Skeletal muscle tissue (tissue), 4 donors: ENCODE measurements around the gene THAP7. TPM values are rescaled to one million over a fixed set of nuclear protein-coding genes. Genes with fewer than 3 reads are reported as not detected.

Experiments
- H3K27ac ChIP-seq: one replicate; pipeline ENCODE4 v1.7.0; 2013; ENCODE audit warnings: mild to moderate bottlenecking, low read depth, low read length, inconsistent platforms
- H3K27me3 ChIP-seq, 3 donors: one replicate each; pipeline ENCODE4 v1.7.0; 2013; ENCODE audit warnings: low read length in 3 of 3; ENCODE audit not compliant: control insufficient read depth in 3 of 3, insufficient read depth in 3 of 3
- H3K36me3 ChIP-seq, 3 donors: one replicate each; pipeline ENCODE4 v1.7.0; 2013; ENCODE audit warnings: low read length in 3 of 3; ENCODE audit not compliant: control insufficient read depth in 3 of 3, insufficient read depth in 3 of 3
- H3K4me1 ChIP-seq, 3 donors: one replicate each; pipeline ENCODE4 v1.7.0; 2013; ENCODE audit warnings: low read length in 3 of 3, mild to moderate bottlenecking in 3 of 3; ENCODE audit not compliant: control insufficient read depth in 3 of 3, insufficient read depth in 3 of 3
- H3K4me3 ChIP-seq, 3 donors: one replicate each; pipeline ENCODE4 v1.7.0; 2013; ENCODE audit warnings: low read length in 3 of 3
- H3K9ac ChIP-seq, 3 donors: one replicate each; pipeline ENCODE4 v1.7.0; 2013; ENCODE audit warnings: low read length in 3 of 3, mild to moderate bottlenecking in 3 of 3, moderate library complexity in 2 of 3, low read depth in 1 of 3
- H3K9me3 ChIP-seq, 3 donors: one replicate each; pipeline ENCODE4 v1.7.0; 2013; ENCODE audit warnings: low read length in 3 of 3; ENCODE audit not compliant: control insufficient read depth in 3 of 3
- total RNA-seq: library from RNA; depleted of rRNA; stranded (reverse); fragments of >200 nt; gene quantifications from one replicate; pipeline ENCODE4 v1.2.3, GENCODE V29; 2014
- donor health status: Osteomylitis.

THAP7 gene
- total RNA-seq, 1 donor from 2014 or later: 15.7 TPM

GRCh38 chr22:20993304-20994127, 8.4 kb downstream of the THAP7 start:
- no peak overlapping the region for H3K4me3 ChIP-seq
- H3K9me3 ChIP-seq: no peaks in the 10 kb centered on the region
- no peaks in the 10 kb centered on the region for H3K27me3 ChIP-seq
- H3K27ac ChIP-seq: no peak overlapping the region
- no peak overlapping the region for H3K9ac ChIP-seq
- peaks cover 0 to 2% (median 0%) of the 10 kb centered on the region in 3 donors for H3K4me1 ChIP-seq
- H3K36me3 ChIP-seq: peaks cover 48 to 66% (median 51%) of the 10 kb centered on the region in 3 donors

- no peak overlapping the region for H3K9ac ChIP-seq
- no peak overlapping the region for H3K27ac ChIP-seq
- H3K27me3 ChIP-seq: no peaks in the 10 kb centered on the region
- no peaks in the 10 kb centered on the region for H3K9me3 ChIP-seq
- H3K4me3 ChIP-seq: no peak overlapping the region
- H3K4me1 ChIP-seq: no peaks in the 10 kb centered on the region
- peaks cover 51 to 61% (median 52%) of the 10 kb centered on the region in 3 donors for H3K36me3 ChIP-seq
Measured at GRCh38 chr22:20992456-20993303, 9.2 kb downstream of the THAP7 start.

- Histone ChIP-seq H3K27me3 (no peaks in the 10 kb centered on the region), H3K9me3 (no peaks in the 10 kb centered on the region), H3K4me1 (no peaks in the 10 kb centered on the region), H3K4me3 (no peak overlapping the region), H3K27ac (no peak overlapping the region), H3K9ac (no peak overlapping the region), H3K36me3 (peaks cover 50 to 59% (median 50%) of the 10 kb centered on the region in 3 donors)
Measured at GRCh38 chr22:20992056-20992442, 9.9 kb downstream of the THAP7 start.

- no peaks in the 10 kb centered on the region for H3K9me3 ChIP-seq
- no peak overlapping the region for H3K4me3 ChIP-seq
- no peaks in the 10 kb centered on the region for H3K27me3 ChIP-seq
- no peak overlapping the region for H3K27ac ChIP-seq
- H3K9ac ChIP-seq: no peak overlapping the region
- H3K4me1 ChIP-seq: no peaks in the 10 kb centered on the region
- H3K36me3 ChIP-seq: peaks cover 46 to 60% (median 51%) of the 10 kb centered on the region in 3 donors
Measured at GRCh38 chr22:20991252-20992055, 10.5 kb downstream of the THAP7 start.

GRCh38 chr22:20990184-20991180, 11.4 kb downstream of the THAP7 start:
- Histone ChIP-seq H3K4me1 (no peaks in the 10 kb centered on the region), H3K36me3 (peaks cover 46 to 58% (median 48%) of the 10 kb centered on the region in 3 donors)

GRCh38 chr22:20989323-20990138, 12.4 kb downstream of the THAP7 start:
- H3K4me3 ChIP-seq: no peak overlapping the region
- H3K4me1 ChIP-seq: no peaks in the 10 kb centered on the region
- H3K27ac ChIP-seq: no peak overlapping the region
- H3K9ac ChIP-seq: no peak overlapping the region
- no peaks in the 10 kb centered on the region for H3K9me3 ChIP-seq
- H3K36me3 ChIP-seq: peaks cover 47 to 56% (median 50%) of the 10 kb centered on the region in 3 donors
- no peaks in the 10 kb centered on the region for H3K27me3 ChIP-seq

More at GRCh38 chr22:20990184-20991180, 11.4 kb downstream of the THAP7 start:
- H3K27ac ChIP-seq: no peak overlapping the region
- no peak overlapping the region for H3K9ac ChIP-seq
- H3K27me3 ChIP-seq: no peaks in the 10 kb centered on the region
- no peak overlapping the region for H3K4me3 ChIP-seq
- H3K9me3 ChIP-seq: no peaks in the 10 kb centered on the region

GRCh38 chr22:20988573-20989322, 13.2 kb downstream of the THAP7 start:
- Histone ChIP-seq H3K9me3 (no peaks in the 10 kb centered on the region), H3K4me3 (no peak overlapping the region), H3K36me3 (peaks cover 50 to 58% (median 51%) of the 10 kb centered on the region in 3 donors), H3K4me1 (peaks cover 0 to 2% (median 2%) of the 10 kb centered on the region in 3 donors), H3K27me3 (no peaks in the 10 kb centered on the region), H3K9ac (no peak overlapping the region), H3K27ac (no peak overlapping the region)

- H3K9ac ChIP-seq: no peak overlapping the region
- peaks cover 12 to 15% (median 14%) of the 10 kb centered on the region in 3 donors for H3K4me1 ChIP-seq
- H3K36me3 ChIP-seq: peaks cover 45 to 52% (median 45%) of the 10 kb centered on the region in 3 donors
- no peaks in the 10 kb centered on the region for H3K27me3 ChIP-seq
- H3K4me3 ChIP-seq: no peak overlapping the region
- H3K27ac ChIP-seq: no peak overlapping the region
- H3K9me3 ChIP-seq: no peaks in the 10 kb centered on the region
Measured at GRCh38 chr22:20987375-20987774, 14.5 kb downstream of the THAP7 start.
